GM12873 (cell line): ENCODE results near the gene PPP2R3B.

Experiments used
- CTCF ChIP-seq: IDR thresholded peaks from 2 replicates; pipeline ENCODE4 v1.5.1; 2012; ENCODE audit warnings: low read depth, mild to moderate bottlenecking, moderate library complexity, low read length, control low read depth; ENCODE audit not compliant: insufficient read depth; ENCODE audit errors: missing control alignments

PPP2R3B gene

GRCh38 chrX:429266-429825 lies 42.6 kb upstream of the PPP2R3B start:
- no peak for TF ChIP-seq CTCF

- no peak for TF ChIP-seq CTCF
These were observed 41.4 kb upstream of the PPP2R3B start for GRCh38 chrX:427812-428725.

DNA sequence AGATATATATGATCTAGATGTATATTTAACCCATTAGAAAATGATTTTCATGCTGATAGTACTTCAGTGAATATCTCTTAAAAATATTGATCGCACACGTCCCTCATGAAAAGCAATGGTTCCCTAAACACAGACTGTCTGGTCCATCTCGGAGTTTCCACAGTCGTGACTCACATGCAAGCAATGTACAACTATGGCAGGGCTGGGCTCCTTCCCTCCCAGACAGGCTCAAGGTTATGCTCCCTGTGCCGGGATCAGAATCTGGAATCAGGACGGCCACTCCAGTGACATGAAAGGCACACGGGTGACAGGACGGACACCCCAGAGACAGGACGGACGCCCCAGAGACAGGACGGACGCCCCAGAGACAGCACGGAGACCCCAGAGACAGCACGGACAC lies 40.2 kb upstream of the PPP2R3B start:
- no peak for TF ChIP-seq CTCF

GRCh38 chrX:425056-425455 lies 38.3 kb upstream of the PPP2R3B start:
- TF ChIP-seq CTCF: no peak

GRCh38 chrX:421646-422391 lies 35.1 kb upstream of the PPP2R3B start:
- no peak for TF ChIP-seq CTCF

GRCh38 chrX:420496-421223 lies 34.0 kb upstream of the PPP2R3B start:
- no peak for TF ChIP-seq CTCF
